Measurements from ENCODE around the gene RFTN1.

RFTN1 gene

DNA sequence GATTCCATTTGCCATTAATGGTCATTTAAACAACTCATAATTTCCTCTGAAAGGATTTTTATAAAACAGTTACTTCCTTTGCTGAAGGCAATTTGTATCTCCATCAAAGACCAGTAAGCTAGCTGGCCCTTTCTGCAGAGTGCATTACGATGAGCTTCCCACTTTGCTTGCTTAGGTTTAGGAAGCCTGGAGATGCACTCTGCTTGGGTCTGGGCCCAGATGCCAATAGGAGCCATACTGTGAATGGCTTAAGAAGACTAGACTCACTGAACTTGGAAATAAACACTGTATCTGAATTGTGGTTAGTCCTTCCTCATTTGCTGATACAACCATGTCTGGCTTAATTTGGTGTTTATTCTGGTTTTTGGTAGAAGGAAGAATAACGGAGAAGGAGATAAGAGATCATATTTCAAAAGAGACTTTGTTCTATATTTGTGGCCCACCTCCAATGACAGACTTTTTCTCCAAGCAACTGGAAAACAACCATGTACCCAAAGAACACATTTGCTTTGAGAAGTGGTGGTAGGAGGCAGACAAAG lies 210.4 kb downstream of the RFTN1 start:
- no peak for DNase-seq (ENCODE audit: low read depth)
- H3K4me3 ChIP-seq (ENCODE audit: low read depth, low read length): no peak overlapping the region

- DNase-seq (ENCODE audit: low read depth): no peak
- H3K4me3 ChIP-seq (ENCODE audit: low read depth, low read length): no peak overlapping the region
Measured at GRCh38 chr3:16302082-16302631, 211.3 kb downstream of the RFTN1 start.

GRCh38 chr3:16301507-16301906 lies 212.0 kb downstream of the RFTN1 start:
- no peak for DNase-seq (ENCODE audit: low read depth)
- H3K4me3 ChIP-seq (ENCODE audit: low read depth, low read length): no peak overlapping the region

DNA sequence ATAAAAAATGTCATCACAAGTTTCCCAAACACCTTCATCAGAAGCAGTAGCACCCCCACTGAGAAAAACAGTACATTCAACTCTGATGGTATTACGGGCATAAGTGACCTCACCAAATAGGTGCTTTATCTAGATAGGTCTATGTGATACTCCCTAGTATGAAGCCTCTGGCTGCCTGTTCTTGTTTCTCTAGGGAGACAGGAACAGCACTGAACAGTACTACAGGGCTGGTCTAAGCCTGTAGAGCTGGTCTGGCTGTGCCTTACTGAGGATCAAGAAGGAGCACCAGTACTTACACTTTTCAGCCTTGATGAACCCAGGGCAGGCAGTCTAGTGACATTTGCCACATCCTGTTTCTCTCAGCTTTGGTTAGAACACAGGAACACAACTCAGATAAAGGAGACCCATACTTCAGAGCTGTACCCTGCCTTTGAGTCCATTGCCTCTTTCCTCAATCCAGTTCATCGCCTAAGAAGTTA lies 212.6 kb downstream of the RFTN1 start:
- no peak overlapping the region for H3K4me3 ChIP-seq (ENCODE audit: low read depth, low read length)
- no peak for DNase-seq (ENCODE audit: low read depth)

DNA sequence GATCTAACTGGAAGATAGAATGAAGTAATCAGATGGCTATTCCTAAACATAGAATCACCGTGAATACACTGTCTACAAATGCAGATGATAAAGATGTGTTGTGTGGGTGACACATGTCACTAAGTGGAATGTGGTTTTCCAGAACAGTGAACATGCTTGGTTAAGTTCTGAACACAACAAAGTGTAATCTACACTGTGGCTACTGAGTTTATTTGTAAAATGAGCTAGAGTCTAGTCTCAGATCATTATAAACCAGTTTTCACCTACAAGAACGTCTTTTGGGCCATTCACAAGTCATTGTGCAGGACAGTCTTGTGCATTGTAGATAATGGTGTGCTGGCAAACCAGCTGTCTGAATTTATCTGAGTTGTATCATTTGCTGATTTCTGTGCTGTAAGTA lies 213.2 kb downstream of the RFTN1 start:
- DNase-seq (ENCODE audit: low read depth): no peak
- no peak overlapping the region for H3K4me3 ChIP-seq (ENCODE audit: low read depth, low read length)

DNA sequence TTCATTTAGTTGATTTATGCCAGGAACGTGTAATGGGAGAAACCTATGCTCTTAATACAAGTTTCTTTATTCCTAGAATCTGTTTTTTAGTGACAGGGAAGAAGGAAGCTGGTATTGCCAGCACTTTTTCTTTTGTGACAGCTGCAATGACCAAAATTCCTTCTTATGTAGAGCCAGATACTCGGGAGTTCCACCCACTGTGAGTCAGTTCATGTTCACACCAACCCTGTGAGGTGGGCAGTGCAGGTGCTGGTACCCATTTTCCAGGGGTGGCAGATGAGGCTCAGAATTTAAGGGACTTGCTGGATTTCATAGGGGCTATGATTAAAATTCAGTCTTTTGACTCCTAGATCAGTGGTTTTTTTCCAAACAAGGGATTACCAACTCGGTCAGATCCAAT lies 213.8 kb downstream of the RFTN1 start:
- DNase-seq (ENCODE audit: low read depth): no peak
- no peak overlapping the region for H3K4me3 ChIP-seq (ENCODE audit: low read depth, low read length)

DNA sequence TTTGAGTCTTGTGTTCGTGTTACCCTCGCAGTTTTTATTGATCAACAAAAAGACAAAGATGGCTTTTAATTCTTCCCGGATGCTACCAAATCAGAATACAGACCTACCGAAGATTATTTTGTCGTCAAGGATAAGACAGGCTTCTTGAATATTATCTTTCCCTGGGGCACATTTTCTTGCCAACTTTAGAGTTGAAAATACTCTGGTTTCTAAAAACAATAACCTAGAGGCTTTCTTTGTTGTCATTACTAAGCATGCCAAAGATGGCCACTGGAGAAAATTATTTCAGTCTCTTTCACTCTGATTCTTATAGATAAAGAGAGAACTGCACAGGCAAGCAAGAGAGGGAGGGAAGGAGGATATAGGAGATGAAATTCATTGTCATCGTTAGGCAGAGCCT lies 214.6 kb downstream of the RFTN1 start:
- DNase-seq (ENCODE audit: low read depth): no peak
- H3K4me3 ChIP-seq (ENCODE audit: low read depth, low read length): no peak overlapping the region

DNA sequence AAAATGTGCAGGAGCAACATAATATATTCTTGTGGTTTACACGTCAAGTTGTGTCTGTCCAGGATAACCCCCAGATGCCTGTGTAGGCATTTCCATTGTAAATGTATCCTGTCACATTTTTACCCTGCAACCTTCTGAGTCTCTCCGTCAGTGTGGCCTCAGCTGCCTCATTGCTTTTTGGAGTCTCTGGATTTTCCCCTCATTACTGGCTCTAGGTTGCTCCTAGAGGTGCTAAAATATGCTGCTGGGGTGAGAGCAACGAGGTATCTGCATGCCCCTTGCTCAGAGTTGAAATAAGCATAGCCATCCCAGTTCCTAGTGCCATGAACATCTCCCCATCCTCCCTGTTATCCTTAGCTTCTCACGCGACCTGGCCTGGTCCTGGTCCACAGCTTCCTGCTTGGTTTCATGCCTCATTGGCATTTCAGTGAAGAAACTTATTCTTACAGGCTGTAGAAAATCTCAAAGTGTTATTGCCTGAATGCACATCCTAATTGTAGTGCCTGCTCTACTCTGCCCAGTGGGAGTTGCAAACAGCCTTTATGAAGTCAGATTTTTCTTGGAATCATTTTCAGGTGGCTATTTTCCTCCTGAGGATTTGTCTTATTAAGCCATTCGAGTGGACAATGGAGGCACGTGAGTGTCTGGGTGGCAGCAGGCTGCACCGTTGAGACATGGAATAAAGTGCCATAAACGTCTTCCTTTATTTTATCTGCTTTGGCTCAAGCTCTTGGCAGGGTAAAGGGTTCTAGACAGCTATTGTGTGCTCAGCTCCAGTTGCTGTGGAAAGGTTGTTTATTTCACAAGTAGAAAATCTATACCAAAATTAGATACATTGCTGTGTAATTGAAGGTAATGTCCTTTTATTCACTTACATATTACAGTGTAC lies 215.3 kb downstream of the RFTN1 start:
- H3K4me3 ChIP-seq (ENCODE audit: low read depth, low read length): no peak overlapping the region
- DNase-seq (ENCODE audit: low read depth): no peak

DNA sequence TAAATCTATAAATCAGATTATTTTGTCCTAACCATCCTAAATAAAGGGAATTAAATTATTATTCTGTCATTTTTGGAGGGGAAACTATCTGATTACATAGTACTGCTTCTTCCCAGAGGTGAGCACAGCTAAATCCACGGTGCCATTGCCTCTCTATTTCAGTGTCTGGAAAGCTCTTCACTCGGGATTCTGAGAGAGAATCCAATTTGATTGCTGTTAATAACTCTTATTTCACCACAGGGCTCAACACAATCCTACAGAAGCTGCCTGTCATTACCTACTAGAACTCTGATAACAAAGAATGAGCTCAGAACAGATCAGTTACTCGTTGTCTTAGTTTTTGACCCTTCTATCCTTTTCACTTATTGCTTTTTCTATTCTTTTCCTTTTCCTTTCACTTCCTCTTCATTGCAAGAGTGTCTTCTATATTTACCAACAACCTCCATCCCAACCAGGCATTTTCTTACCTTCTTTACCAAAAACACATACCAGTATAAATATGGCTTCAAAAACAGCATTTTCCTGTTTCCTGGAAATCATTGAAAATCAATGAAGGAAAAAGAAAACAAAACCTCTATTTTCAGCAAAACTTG lies 218.1 kb downstream of the RFTN1 start:
- no peak overlapping the region for H3K4me3 ChIP-seq (ENCODE audit: low read depth, low read length)
- DNase-seq (ENCODE audit: low read depth): no peak

DNA sequence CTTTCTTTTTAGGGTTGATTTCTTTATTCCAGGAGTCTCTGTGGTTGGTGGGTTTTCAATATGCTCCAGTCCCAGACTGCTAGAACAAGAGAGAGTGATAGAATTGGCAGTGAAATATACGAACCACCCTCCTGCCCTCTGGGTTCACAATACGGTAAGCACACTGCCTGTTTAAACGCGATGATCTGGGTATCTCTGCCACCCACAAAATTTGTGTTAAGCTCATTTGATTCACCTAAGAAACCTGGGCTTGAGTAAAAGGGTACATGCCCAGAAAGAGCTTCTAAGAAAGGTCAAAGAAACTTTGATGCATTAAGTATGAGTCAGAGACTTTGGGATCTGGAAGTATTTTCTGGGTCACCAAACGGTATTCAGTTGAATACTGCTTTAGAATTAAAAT lies 218.7 kb downstream of the RFTN1 start:
- DNase-seq (ENCODE audit: low read depth): no peak
- no peak overlapping the region for H3K4me3 ChIP-seq (ENCODE audit: low read depth, low read length)

- H3K4me3 ChIP-seq (ENCODE audit: low read depth, low read length): no peak overlapping the region
- DNase-seq (ENCODE audit: low read depth): no peak
Measured at GRCh38 chr3:16290827-16291196, 222.7 kb downstream of the RFTN1 start.

GRCh38 chr3:16290007-16290826 lies 223.3 kb downstream of the RFTN1 start:
- H3K4me3 ChIP-seq (ENCODE audit: low read depth, low read length): no peak overlapping the region
- peak; percentile 22 for DNase-seq (ENCODE audit: low read depth)

GRCh38 chr3:16289144-16289889 lies 224.2 kb downstream of the RFTN1 start:
- H3K4me3 ChIP-seq (ENCODE audit: low read depth, low read length): no peak overlapping the region
- peak; percentile 20 for DNase-seq (ENCODE audit: low read depth)

GRCh38 chr3:16288664-16289063 lies 224.8 kb downstream of the RFTN1 start:
- no peak overlapping the region for H3K4me3 ChIP-seq (ENCODE audit: low read depth, low read length)
- DNase-seq (ENCODE audit: low read depth): no peak

DNA sequence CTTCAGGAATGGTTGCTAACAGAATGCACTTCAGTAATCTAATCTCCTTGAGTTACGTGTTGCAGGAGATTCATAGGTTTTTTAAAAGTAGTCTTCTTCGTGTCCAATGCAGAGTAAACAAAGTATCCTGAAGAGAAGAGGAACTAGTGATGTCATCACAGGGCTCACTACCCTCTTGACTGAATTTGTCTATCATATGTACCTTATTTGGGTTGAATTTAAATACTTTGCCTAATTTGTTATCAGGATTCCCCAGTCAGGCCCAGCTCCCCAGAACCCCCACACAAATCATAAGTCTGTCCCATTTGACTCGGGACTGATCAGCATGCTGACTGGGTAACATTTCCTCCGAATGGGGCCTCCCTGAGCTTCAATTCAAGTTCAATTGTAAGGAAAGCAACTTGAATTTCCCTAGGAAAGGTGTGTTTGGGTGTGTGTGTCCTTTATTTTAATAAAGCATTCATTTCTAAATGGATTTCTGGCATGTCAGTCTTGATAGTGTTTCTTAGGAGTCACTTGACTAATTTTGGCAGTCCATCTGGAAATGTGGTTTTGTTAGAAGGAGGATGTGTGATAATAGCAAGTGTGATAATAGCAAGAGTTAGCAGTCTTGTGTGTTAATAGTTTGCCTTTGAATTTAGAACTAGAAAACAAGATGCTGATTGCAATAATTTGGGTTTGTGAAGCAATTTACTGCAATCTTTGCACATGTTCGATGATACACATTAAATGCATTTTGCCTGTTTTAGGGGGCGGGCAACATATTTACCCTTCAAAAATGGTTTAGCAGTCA lies 226.6 kb downstream of the RFTN1 start:
- DNase-seq (ENCODE audit: low read depth): no peak
- no peak overlapping the region for H3K4me3 ChIP-seq (ENCODE audit: low read depth, low read length)

DNA sequence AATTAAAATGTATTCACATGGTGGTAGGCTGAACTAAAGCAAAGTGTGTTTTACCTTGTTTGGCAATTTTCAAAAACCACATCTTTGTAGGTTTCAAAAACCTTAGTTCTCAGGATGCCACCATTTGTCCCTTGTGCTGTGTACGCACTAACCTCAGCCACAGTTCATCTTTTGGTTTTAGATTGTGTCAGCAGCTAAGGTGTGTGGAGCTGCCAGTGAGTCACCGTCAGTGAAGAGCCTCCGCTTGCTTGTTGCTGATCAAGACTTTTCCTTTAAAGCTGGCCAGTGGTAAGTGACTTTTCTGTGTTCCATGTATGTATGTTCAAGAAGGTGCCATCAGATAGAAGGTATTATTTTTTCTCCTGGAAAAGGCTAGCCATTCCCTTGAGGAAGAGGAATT lies 227.3 kb downstream of the RFTN1 start:
- H3K4me3 ChIP-seq (ENCODE audit: low read depth, low read length): no peak overlapping the region

GRCh38 chr3:16284633-16285032 lies 228.9 kb downstream of the RFTN1 start:
- no peak overlapping the region for H3K4me3 ChIP-seq (ENCODE audit: low read depth, low read length)
- no peak for DNase-seq (ENCODE audit: low read depth)

More for the DNA sequence above, 227.3 kb downstream of the RFTN1 start:
- no peak for DNase-seq (ENCODE audit: low read depth)

- DNase-seq (ENCODE audit: low read depth): no peak
- H3K4me3 ChIP-seq (ENCODE audit: low read depth, low read length): no peak overlapping the region
Measured at GRCh38 chr3:16280671-16281070, 232.8 kb downstream of the RFTN1 start.

Data from skeletal muscle cell (primary cell).